Upper lobe of left lung (tissue), 6 donors: ENCODE results near the gene TPBGL. TPM values are rescaled to one million over a fixed set of nuclear protein-coding genes. Genes with fewer than 3 reads are reported as not detected.

Experiments
- ATAC-seq, 2 donors: fragments of 200-7000 bp; cut with Tn5 transposase; one replicate each; pipeline ENCODE4 v1.9.1; 2022; ENCODE audit warnings: mild to moderate bottlenecking in 2 of 2, moderate library complexity in 2 of 2; ENCODE audit not compliant: low FRiP score in 2 of 2
- DNase-seq, 2 donors: peaks; one replicate each; pipeline ENCODE4 v3.0.0-alpha.2; 2019 to 2020
- H3K27ac ChIP-seq, 4 donors: fragments of 200-600 bp; sonication (generic); one replicate each; pipeline ENCODE4 v1.5.1; 2016 to 2019
- H3K27me3 ChIP-seq, 4 donors: fragments of 200-600 bp; sonication (generic); one replicate each; pipeline ENCODE4 v1.5.1; 2017 to 2019
- H3K36me3 ChIP-seq, 4 donors: fragments of 200-600 bp; sonication (generic); one replicate each; pipeline ENCODE4 v1.5.1; 2016 to 2019
- H3K4me1 ChIP-seq, 4 donors: fragments of 200-600 bp; sonication (generic); one replicate each; pipeline ENCODE4 v1.5.1; 2018 to 2019
- H3K4me3 ChIP-seq, 4 donors: fragments of 200-600 bp; sonication (generic); one replicate each; pipeline ENCODE4 v1.5.1; 2017 to 2019; ENCODE audit warnings: mild to moderate bottlenecking in 2 of 4, moderate library complexity in 1 of 4
- H3K9me3 ChIP-seq, 4 donors: fragments of 200-600 bp; sonication (generic); one replicate each; pipeline ENCODE4 v1.5.1; 2018 to 2019
- EP300 ChIP-seq, 4 donors: sonication (generic); formaldehyde crosslinking; IDR thresholded peaks; one replicate each; pipeline ENCODE4 v1.5.1; 2017; ENCODE audit warnings: antibody characterized with exemption in 4 of 4, control low read depth in 2 of 4
- POLR2A ChIP-seq, 4 donors: fragments of 450-650 bp; IDR thresholded peaks; one replicate each; pipeline ENCODE4 v1.5.1; 2016 to 2017; ENCODE audit warnings: antibody characterized with exemption in 4 of 4, mild to moderate bottlenecking in 2 of 4
- POLR2AphosphoS5 ChIP-seq, 2 donors: sonication (generic); formaldehyde crosslinking; IDR thresholded peaks; one replicate each; pipeline ENCODE4 v1.5.1; 2017; ENCODE audit warnings: antibody characterized with exemption in 2 of 2
- WGBS, 2 donors: methylation state at CpG; one replicate each; pipeline ENCODE4 v1.1.5; 2017 to 2018; 5-methylcytosine and 5-hydroxymethylcytosine counted together
- total RNA-seq, 6 donors: library from RNA; depleted of rRNA in 4 of 6; stranded (reverse); fragments of >200 nt in 4 of 6; gene quantifications; one replicate each; pipeline versions ENCODE4 v1.1.0 to v1.2.1, GENCODE V29; 2016 to 2021
- TF ChIP-seq, protein P1 (sequence below), 6 experiments: fragments of 450-650 bp in 4 of 6; fragments of 200-600 bp in 2 of 6; sonication (generic) in 2 of 6; IDR thresholded peaks; one replicate each; pipeline ENCODE4 v1.5.1; 2016 to 2019; ENCODE audit warnings: antibody characterized with exemption in 6 of 6
- donor health status: DM: no; HTN: no; CAD: no; lungs with moderate emphysema.
- donor health status: DM: no; HTN: yes; CAD: no; lungs with severe emphysema.

TPBGL gene, protein sequence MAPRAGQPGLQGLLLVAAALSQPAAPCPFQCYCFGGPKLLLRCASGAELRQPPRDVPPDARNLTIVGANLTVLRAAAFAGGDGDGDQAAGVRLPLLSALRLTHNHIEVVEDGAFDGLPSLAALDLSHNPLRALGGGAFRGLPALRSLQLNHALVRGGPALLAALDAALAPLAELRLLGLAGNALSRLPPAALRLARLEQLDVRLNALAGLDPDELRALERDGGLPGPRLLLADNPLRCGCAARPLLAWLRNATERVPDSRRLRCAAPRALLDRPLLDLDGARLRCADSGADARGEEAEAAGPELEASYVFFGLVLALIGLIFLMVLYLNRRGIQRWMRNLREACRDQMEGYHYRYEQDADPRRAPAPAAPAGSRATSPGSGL
- under 1 TPM in 4 of 6 donors, not detected in 2; 0.22 to 0.94 (median 0.70) TPM for total RNA-seq

DNA sequence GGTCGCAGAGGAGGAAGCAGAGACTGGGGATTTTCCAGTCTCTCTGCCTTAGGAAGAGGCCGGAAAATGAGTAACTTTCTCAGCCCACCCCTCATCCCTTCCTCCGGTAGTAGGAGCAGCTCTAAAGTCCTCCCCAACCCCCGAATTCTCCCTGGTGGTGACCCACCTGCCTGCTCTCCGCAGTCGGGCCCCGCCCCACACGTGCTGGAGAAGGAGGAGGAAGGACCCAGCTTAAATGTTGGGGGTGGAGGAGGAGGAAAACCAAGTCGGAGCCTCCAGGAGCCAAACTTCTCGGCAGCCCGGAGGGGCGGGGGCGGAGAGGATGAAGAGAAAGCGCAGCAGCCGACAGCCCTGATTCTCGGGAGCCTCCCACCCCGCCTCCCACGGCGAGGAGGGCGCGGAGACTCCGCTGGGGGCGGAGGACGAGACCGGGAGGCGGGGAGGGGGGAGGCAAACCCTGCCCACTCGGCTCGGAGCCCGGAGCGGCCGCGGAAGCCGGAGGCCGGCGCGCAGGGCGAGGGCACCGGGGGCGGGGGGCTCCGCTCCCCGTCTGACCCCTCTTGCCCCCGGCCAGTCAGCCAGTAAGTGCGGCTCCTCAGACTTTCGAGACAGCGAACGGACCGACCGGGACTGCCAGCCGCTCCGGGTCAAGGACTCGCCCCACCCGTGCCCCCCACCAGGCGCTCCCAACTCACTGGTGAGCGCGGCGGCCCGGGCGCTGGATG, at the start of gene TPBGL:
TPBGL (plus strand) TSS at position 464 of the 725 bp plus-strand sequence. CDS start 276 bp downstream, outside the sequence.
- H3K27me3 ChIP-seq, result peaks cover 0 to 34% (median 16%) of the 10 kb centered on the region in 4 donors
- peak within 1 kb of the TSS in 3 of 4 donors; percentile 51 to 58 (median 53) for H3K4me3 ChIP-seq
- no peak within 1 kb of the TSS for H3K27ac ChIP-seq
- DNase-seq (no peak), ATAC-seq (peak in 1 of 2 donors; percentile 31)
- H3K9me3 ChIP-seq, result no peaks in the 10 kb centered on the region
- TF ChIP-seq POLR2A (IDR thresholded peaks at IDR 0.05) (no peak), EP300 (IDR thresholded peaks at IDR 0.05) (no peak)
- TF ChIP-seq, protein P1, sequence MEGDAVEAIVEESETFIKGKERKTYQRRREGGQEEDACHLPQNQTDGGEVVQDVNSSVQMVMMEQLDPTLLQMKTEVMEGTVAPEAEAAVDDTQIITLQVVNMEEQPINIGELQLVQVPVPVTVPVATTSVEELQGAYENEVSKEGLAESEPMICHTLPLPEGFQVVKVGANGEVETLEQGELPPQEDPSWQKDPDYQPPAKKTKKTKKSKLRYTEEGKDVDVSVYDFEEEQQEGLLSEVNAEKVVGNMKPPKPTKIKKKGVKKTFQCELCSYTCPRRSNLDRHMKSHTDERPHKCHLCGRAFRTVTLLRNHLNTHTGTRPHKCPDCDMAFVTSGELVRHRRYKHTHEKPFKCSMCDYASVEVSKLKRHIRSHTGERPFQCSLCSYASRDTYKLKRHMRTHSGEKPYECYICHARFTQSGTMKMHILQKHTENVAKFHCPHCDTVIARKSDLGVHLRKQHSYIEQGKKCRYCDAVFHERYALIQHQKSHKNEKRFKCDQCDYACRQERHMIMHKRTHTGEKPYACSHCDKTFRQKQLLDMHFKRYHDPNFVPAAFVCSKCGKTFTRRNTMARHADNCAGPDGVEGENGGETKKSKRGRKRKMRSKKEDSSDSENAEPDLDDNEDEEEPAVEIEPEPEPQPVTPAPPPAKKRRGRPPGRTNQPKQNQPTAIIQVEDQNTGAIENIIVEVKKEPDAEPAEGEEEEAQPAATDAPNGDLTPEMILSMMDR (IDR thresholded peaks at IDR 0.05), result no peak
- WGBS, 2 donors, result 3 to 4% methylated on average over 25 to 33 of the region's 58 CpGs
- peaks cover 9 to 26% (median 17%) of the 10 kb centered on the region in 4 donors for H3K4me1 ChIP-seq
- no peaks in the 10 kb centered on the region for H3K36me3 ChIP-seq

DNA sequence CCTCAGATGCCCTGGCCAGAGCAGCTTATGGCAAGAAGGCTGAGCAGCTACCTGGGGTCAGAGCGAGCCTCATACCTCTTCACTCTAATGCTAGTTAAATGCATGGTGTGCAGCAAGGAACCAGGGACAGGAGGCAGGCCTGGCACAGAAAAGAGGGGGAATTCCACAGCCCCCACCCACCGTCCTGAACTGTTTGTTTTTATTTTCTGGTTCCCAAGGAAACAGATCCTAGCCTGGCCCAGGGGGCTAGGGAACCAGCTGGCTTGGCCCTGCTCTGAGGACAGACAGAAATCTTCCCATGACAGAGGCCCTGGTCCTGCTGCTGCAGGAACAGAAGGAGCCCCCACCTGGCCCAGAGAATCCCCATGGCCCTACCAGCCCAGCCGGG, 49.2 kb upstream of the TPBGL start:
- no peak for TF ChIP-seq EP300 (IDR thresholded peaks at IDR 0.05)
- TF ChIP-seq, protein P1 (IDR thresholded peaks at IDR 0.05), result no peak
- TF ChIP-seq POLR2AphosphoS5 (IDR thresholded peaks at IDR 0.05), result no peak
- TF ChIP-seq POLR2A (IDR thresholded peaks at IDR 0.05), result no peak
- no peaks in the 10 kb centered on the region for H3K9me3 ChIP-seq
- 53 to 67% methylated on average over 1 to 3 of the region's 3 CpGs for WGBS, 2 donors
- peaks cover 22 to 35% (median 26%) of the 10 kb centered on the region in 4 donors for H3K4me1 ChIP-seq
- no peaks in the 10 kb centered on the region for H3K27me3 ChIP-seq
- peak overlapping the region in 2 of 4 donors; percentile 0 to 49 for H3K27ac ChIP-seq
- ATAC-seq, result no peak
- H3K36me3 ChIP-seq, result peaks cover 0 to 10% (median 0%) of the 10 kb centered on the region in 4 donors
- no peak for DNase-seq
- H3K4me3 ChIP-seq, result no peak overlapping the region

DNA sequence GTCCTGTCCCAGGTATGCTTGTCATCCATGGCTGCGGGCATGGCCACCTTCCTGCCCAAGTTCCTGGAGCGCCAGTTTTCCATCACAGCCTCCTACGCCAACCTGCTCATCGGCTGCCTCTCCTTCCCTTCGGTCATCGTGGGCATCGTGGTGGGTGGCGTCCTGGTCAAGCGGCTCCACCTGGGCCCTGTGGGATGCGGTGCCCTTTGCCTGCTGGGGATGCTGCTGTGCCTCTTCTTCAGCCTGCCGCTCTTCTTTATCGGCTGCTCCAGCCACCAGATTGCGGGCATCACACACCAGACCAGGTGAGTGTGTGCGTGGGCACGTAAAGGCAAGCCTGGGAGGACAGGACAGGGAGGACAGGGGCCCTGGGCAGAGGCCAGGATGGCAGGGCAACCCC, 47.3 kb upstream of the TPBGL start:
- Histone ChIP-seq H3K9me3 (no peaks in the 10 kb centered on the region), H3K36me3 (peaks cover 0 to 5% (median under 1%) of the 10 kb centered on the region in 4 donors), H3K27me3 (no peaks in the 10 kb centered on the region), H3K27ac (peak overlapping the region in 3 of 4 donors; percentile 1 to 78 (median 43)), H3K4me3 (no peak overlapping the region), H3K4me1 (peaks cover 22 to 42% (median 26%) of the 10 kb centered on the region in 4 donors)
- DNase-seq (peak in 1 of 2 donors; percentile 62), ATAC-seq (no peak)
- 91 to 96% methylated on average over 15 of the region's 15 CpGs for WGBS, 2 donors
- TF ChIP-seq, protein P1 (IDR thresholded peaks at IDR 0.05), result no peak

DNA sequence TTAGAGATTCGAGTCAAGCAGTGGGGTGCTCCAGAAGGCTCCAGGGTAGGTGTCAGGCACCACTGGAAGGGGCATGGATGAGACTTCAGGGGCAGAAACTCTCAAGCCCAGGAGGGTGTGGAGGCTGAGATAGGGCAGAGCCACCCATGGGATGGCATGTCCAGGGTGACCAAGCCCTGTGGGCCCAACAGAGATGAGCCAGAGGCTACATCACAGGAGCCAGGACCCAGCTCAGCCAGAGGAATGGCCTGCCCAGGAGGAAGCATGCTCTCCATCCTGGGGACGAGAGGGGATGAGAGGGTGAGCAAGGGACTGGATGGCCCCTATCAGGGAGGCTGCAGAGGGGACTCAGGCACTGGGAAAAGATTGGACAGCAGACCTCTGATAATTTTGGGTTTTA, 46.9 kb upstream of the TPBGL start:
- Histone ChIP-seq H3K27me3 (no peaks in the 10 kb centered on the region), H3K9me3 (no peaks in the 10 kb centered on the region), H3K4me3 (no peak overlapping the region), H3K27ac (peak overlapping the region in 3 of 4 donors; percentile 1 to 78 (median 43)), H3K36me3 (peaks cover 0 to 5% (median 2%) of the 10 kb centered on the region in 4 donors), H3K4me1 (peaks cover 22 to 42% (median 26%) of the 10 kb centered on the region in 4 donors)
- DNase-seq (no peak), ATAC-seq (no peak)
- WGBS, 2 donors, result 68 to 82% methylated on average over 2 of the region's 2 CpGs
- TF ChIP-seq, protein P1 (IDR thresholded peaks at IDR 0.05), result no peak
- TF ChIP-seq POLR2AphosphoS5 (IDR thresholded peaks at IDR 0.05) (no peak), EP300 (IDR thresholded peaks at IDR 0.05) (no peak), POLR2A (IDR thresholded peaks at IDR 0.05) (no peak)
